Measurements from ENCODE around the gene SNRPD3.

Gene SNRPD3

DNA sequence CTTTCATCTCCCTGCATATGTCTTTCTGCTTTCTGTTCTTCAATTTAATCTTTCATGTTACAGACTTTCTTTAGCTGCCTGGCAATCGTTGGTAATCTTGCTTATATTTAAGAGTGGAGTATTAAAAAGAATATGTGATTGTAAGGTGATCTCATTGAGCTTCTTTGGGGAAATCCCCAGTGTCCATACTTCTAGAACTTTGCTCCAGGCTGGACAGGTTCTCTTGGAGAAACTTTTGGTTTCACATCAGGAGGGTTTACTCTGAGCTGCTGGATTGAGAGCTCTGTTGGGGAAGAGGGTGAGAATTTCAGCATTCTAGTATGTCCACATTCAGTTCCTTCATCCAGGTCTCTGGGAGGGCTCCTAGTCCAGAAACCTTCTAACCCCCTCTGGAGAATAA is 21.0 kb downstream of the SNRPD3 start:
- DNase-seq (ENCODE audit: low spot score) = no peak
- TF ChIP-seq, protein P1, sequence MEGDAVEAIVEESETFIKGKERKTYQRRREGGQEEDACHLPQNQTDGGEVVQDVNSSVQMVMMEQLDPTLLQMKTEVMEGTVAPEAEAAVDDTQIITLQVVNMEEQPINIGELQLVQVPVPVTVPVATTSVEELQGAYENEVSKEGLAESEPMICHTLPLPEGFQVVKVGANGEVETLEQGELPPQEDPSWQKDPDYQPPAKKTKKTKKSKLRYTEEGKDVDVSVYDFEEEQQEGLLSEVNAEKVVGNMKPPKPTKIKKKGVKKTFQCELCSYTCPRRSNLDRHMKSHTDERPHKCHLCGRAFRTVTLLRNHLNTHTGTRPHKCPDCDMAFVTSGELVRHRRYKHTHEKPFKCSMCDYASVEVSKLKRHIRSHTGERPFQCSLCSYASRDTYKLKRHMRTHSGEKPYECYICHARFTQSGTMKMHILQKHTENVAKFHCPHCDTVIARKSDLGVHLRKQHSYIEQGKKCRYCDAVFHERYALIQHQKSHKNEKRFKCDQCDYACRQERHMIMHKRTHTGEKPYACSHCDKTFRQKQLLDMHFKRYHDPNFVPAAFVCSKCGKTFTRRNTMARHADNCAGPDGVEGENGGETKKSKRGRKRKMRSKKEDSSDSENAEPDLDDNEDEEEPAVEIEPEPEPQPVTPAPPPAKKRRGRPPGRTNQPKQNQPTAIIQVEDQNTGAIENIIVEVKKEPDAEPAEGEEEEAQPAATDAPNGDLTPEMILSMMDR (IDR thresholded peaks at IDR 0.05) = no peak
- Histone ChIP-seq H3K27ac (no peak overlapping the region), H3K4me3 (no peak overlapping the region)

DNA sequence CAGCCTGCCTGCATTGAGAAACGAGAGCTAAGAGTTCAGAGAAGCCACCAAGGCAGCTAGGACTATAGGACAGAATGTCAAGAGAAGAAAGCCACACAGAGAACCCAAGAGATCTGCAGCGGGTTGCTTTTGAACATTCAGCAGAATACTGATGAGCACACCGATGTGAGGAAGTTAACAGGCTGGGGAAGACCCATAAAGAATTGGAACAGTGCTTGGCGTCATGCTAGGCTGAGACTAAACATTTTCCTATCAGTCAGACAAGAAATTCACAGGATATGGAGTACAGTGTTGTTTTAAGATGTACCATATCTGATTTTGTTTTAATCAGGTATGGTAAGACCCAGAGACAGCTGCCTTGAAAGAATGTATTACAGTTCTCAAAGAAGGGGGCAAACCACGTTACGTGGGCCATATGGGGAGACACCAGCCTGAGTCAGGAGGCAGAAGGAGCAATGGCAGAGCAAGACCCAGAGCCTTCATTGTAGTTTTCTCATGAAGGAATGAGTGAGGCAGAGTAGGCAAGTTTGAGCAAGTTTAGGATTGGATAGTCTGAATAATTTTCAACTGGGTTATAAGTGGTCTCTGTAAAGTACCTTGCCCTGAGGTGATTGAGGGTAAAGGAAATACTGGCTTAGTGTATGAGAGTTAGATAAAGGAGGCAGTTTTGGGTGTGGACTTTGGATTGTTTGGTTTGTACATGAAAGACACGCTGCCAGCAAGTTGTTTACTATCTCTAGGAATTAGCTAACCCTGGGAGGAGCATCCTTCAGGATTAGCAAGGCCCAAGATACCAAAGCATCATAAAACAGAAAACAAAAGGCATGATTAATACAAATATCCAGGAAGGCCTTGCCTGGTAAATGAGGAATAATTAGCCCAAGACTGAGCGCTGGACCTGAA is 22.8 kb downstream of the SNRPD3 start:
- DNase-seq (ENCODE audit: low spot score) = no peak
- Histone ChIP-seq H3K27ac (peak overlapping the region in 1 of 2 donors; percentile 17), H3K4me3 (no peak overlapping the region)
- TF ChIP-seq, protein P1 (IDR thresholded peaks at IDR 0.05) = no peak

DNA sequence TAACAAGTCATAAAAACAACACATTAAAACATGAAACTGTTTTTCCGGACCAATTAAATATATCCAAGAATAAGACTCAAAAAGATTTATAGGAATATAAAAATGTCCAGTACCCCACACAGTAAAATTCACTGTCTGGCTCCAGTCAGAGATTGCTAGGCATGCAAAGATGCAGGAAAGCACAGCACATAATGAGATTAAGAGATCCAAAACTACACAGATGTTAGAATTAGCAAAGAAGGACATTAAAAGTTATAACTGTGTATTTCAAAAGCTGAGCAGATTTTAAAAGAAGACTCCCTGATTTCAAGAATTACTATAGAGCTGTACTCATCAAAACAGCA is 23.4 kb downstream of the SNRPD3 start:
- TF ChIP-seq, protein P1 (IDR thresholded peaks at IDR 0.05) = no peak
- no peak overlapping the region for H3K27ac ChIP-seq
- H3K4me3 ChIP-seq = no peak overlapping the region
- no peak for DNase-seq (ENCODE audit: low spot score)

DNA sequence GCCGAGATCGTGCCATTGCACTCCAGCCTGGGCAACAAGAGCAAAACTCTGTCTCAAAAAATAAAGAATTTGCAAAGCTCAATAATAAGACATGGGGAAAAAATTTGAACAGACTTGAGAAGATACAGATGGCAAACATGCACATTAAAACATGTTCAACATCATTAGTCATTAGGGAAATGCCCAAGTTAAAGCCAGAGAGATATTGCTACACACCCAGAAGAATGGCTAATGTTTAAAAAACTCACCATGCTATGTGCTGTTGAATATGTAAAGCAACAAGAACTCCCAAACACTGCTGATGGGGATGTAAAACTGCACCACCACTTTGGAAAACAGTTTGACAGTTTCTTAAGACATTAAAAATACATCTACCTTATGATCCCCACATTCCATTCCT is 24.5 kb downstream of the SNRPD3 start:
- no peak for DNase-seq (ENCODE audit: low spot score)
- no peak overlapping the region for H3K4me3 ChIP-seq
- TF ChIP-seq, protein P1 (IDR thresholded peaks at IDR 0.05) = no peak
- H3K27ac ChIP-seq = no peak overlapping the region

DNA sequence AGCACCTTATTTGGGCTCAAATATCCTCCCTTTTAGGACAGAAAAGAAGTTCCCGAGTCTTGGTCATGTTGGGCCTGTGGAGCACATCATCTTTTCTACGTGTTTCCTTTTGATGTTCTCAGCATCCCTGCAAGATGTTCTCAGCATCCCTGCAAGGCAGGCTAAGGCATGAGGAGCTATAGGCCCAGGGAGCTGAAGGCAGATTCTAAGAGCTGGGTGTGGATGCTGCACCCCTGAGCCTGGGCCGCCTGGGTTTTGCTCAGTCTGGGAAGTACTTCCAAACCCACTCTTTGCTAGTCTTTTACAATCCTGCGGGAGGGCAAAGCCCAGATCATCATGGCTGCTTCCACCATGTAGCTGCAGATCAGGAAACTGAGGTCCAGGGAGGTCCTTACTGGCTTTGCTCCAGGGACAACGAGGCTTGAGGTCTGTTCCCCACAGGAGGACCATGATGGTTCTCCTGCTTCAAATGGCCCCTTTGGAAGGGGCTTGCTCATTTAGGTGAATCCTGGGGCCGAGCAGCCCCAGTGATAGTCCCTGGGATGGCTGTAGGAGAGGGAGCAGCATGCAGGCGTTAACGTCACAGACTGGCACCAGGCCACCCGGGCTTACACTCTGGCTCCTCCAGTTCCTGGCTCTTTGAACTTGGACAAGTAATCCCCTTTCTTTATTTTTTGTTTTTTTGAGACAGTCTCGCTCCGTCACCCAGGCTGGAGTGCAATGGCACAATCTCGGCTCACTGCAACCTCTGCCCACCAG is 26.4 kb downstream of the SNRPD3 start:
- TF ChIP-seq, protein P1 (IDR thresholded peaks at IDR 0.05) = no peak
- H3K27ac ChIP-seq = no peak overlapping the region
- DNase-seq (ENCODE audit: low spot score) = no peak

DNA sequence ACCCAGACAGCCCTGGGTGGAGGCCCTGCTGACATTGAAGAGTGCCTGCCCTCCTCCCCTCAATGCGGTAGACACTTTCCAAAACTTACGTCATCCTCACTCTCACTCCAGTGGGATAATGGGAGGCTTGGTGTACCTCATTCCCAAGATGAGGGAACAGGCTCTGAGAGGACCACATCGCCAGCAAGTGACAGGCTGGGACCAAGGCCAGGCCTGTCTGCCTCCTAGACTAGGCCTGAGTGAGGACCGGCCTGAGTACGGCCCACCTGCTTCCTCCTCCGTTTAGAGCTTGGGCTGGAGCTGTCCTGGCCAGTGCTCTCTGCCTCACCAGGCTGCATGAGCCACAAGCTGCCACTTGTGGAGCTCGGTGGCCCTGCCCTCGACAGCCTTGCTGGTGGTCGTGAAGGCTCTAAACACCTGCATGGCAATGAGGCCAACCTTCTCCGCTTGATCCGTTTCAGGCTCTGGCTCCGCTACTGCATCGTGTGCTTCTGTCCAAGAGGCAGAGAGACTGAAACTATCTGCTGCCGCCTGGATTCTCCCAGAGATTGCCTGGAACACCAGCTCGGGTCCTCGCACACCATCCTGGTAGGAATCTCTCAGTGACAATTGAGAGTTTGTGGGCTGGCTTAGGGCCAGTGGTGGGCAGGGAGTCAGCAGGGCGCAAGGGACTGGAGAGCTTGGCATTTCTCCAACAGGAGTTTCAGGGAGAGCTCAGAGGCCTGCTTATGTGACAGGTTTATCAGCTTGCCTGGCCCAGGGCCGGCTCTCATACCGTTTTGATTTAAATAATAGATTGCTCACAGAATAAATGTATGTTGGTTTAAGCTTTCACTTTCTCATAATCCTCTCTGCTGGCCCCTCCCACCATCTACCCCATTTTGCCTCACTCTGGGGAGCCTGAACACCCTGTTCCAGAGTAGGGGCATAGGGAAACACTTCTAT is 27.7 kb downstream of the SNRPD3 start:
- DNase-seq (ENCODE audit: low spot score) = no peak
- Histone ChIP-seq H3K27ac (peak overlapping the region; percentile 67 to 83), H3K4me3 (peak overlapping the region; percentile 58)
- TF ChIP-seq, protein P1 (IDR thresholded peaks at IDR 0.05) = no peak

More for the DNA sequence above, 26.4 kb downstream of the SNRPD3 start:
- no peak overlapping the region for H3K4me3 ChIP-seq
